Liver (tissue), 9 donors: Measurements from ENCODE around the gene SNRPA1. TPM values are rescaled to one million over a fixed set of nuclear protein-coding genes. Genes with fewer than 3 reads are reported as not detected.

ENCODE experiments used
- DNase-seq: peaks from one replicate; pipeline ENCODE4 v3.0.0-alpha.2; 2017; ENCODE audit warnings: low spot score
- H3K27ac ChIP-seq, 2 donors: one replicate each; pipeline ENCODE4 v1.7.0; 2013; ENCODE audit warnings: inconsistent platforms in 2 of 2, low read length in 2 of 2, control low read depth in 1 of 2, low read depth in 1 of 2, mild to moderate bottlenecking in 1 of 2
- H3K27me3 ChIP-seq, 4 donors: one replicate each; pipeline versions ENCODE4 v1.6.1 to v1.7.0; 2013; ENCODE audit warnings: low read length in 3 of 4, inconsistent platforms in 1 of 4, mild to moderate bottlenecking in 1 of 4, moderate library complexity in 1 of 4; ENCODE audit not compliant: control insufficient read depth in 4 of 4, insufficient read depth in 4 of 4
- H3K36me3 ChIP-seq, 4 donors: one replicate each; pipeline versions ENCODE4 v1.6.1 to v1.7.0; 2013; ENCODE audit warnings: low read length in 3 of 4, mild to moderate bottlenecking in 3 of 4, low read depth in 1 of 4, moderate library complexity in 1 of 4; ENCODE audit not compliant: control insufficient read depth in 4 of 4, insufficient read depth in 3 of 4
- H3K4me1 ChIP-seq, 4 donors: one replicate each; pipeline versions ENCODE4 v1.6.1 to v1.7.0; 2013; ENCODE audit warnings: low read length in 3 of 4, mild to moderate bottlenecking in 3 of 4, moderate library complexity in 1 of 4; ENCODE audit not compliant: control insufficient read depth in 4 of 4, insufficient read depth in 4 of 4
- H3K4me3 ChIP-seq, 3 donors: one replicate each; pipeline versions ENCODE4 v1.6.1 to v1.7.0; 2013; ENCODE audit warnings: low read length in 3 of 3, control low read depth in 1 of 3, low read depth in 1 of 3, mild to moderate bottlenecking in 1 of 3
- H3K9ac ChIP-seq, 2 donors: one replicate each; pipeline ENCODE4 v1.7.0; 2013; ENCODE audit warnings: low read length in 2 of 2, mild to moderate bottlenecking in 2 of 2, moderate library complexity in 2 of 2, control low read depth in 1 of 2, low read depth in 1 of 2
- H3K9me3 ChIP-seq, 4 donors: one replicate each; pipeline versions ENCODE4 v1.6.1 to v1.7.0; 2013; ENCODE audit warnings: low read length in 3 of 4; ENCODE audit not compliant: control insufficient read depth in 4 of 4
- EGR1 ChIP-seq, 2 donors: IDR thresholded peaks; 2 replicates each; pipeline ENCODE4 v1.6.1; 2016 to 2018; ENCODE audit warnings: antibody characterized with exemption in 2 of 2, low read depth in 2 of 2
- FOXA1 ChIP-seq: IDR thresholded peaks from 2 replicates; pipeline ENCODE4 v1.6.1; 2016; ENCODE audit warnings: antibody characterized with exemption
- FOXA2 ChIP-seq: IDR thresholded peaks from 2 replicates; pipeline ENCODE4 v1.6.1; 2016; ENCODE audit warnings: antibody characterized with exemption
- GABPA ChIP-seq, 2 donors: IDR thresholded peaks in 1 of 2; conservative IDR thresholded peaks in 1 of 2; 2 replicates each; pipeline ENCODE4 v1.6.1; 2016; ENCODE audit warnings: antibody characterized with exemption in 2 of 2, mild to moderate bottlenecking in 1 of 2, moderate library complexity in 1 of 2
- HNF4A ChIP-seq, 2 donors: conservative IDR thresholded peaks; 2 replicates each; pipeline ENCODE4 v1.6.1; 2016; ENCODE audit warnings: antibody characterized with exemption in 2 of 2, mild to moderate bottlenecking in 2 of 2
- HNF4G ChIP-seq: IDR thresholded peaks from 2 replicates; pipeline ENCODE4 v1.6.1; 2016; ENCODE audit warnings: antibody characterized with exemption
- JUND ChIP-seq, 2 donors: IDR thresholded peaks; 2 replicates each; pipeline ENCODE4 v1.6.1; 2016; ENCODE audit warnings: antibody characterized with exemption in 2 of 2
- NR2F2 ChIP-seq: IDR thresholded peaks from 2 replicates; pipeline ENCODE4 v1.6.1; 2016; ENCODE audit warnings: antibody characterized with exemption
- RAD21 ChIP-seq, 2 donors: IDR thresholded peaks; 2 replicates each; pipeline ENCODE4 v1.6.1; 2016; ENCODE audit warnings: antibody characterized with exemption in 2 of 2, mild to moderate bottlenecking in 2 of 2
- RXRA ChIP-seq, 2 donors: IDR thresholded peaks; 2 replicates each; pipeline ENCODE4 v1.6.1; 2017 to 2018; ENCODE audit warnings: antibody characterized with exemption in 2 of 2, mild to moderate bottlenecking in 1 of 2
- SP1 ChIP-seq: IDR thresholded peaks from 2 replicates; pipeline ENCODE4 v1.6.1; 2018; ENCODE audit warnings: antibody characterized with exemption, mild to moderate bottlenecking
- TAF1 ChIP-seq: conservative IDR thresholded peaks from 2 replicates; pipeline ENCODE4 v1.6.1; 2016; ENCODE audit warnings: antibody characterized with exemption, mild to moderate bottlenecking
- YY1 ChIP-seq: IDR thresholded peaks from 2 replicates; pipeline ENCODE4 v1.6.1; 2016; ENCODE audit warnings: antibody characterized with exemption, mild to moderate bottlenecking
- WGBS: extraction: QIAGEN DNeasy Blood & Tissue Kit; methylation state at CpG from one replicate; pipeline ENCODE4 v1.1.7; 2013; 5-methylcytosine and 5-hydroxymethylcytosine counted together
- polyA plus RNA-seq, 2 donors: library from polyadenylated mRNA; stranded (reverse) in 1 of 2; unstranded in 1 of 2; fragments of 200-250 nt in 1 of 2; fragments of >200 nt in 1 of 2; fragmentation: Nextera tagmentation in 1 of 2; extraction: Ambion mirVana in 1 of 2; gene quantifications; one replicate each; pipeline versions ENCODE4 v1.2.1 to v1.2.3, GENCODE V29; 2013 to 2015
- total RNA-seq, 2 donors: library from RNA; depleted of rRNA; stranded (reverse); fragments of >200 nt; gene quantifications; one replicate each; pipeline ENCODE4 v1.2.3, GENCODE V29; 2014
- TF ChIP-seq, protein P1 (sequence below): IDR thresholded peaks from 2 replicates; pipeline ENCODE4 v1.6.1; 2016; ENCODE audit warnings: antibody characterized with exemption, mild to moderate bottlenecking
- TF ChIP-seq, protein P2 (sequence below): fragments of 150-350 bp; IDR thresholded peaks from 2 replicates; pipeline ENCODE4 v1.5.1; 2017; ENCODE audit warnings: improper control_type of control experiment, low read depth, low read length; ENCODE audit not compliant: missing input control
- TF ChIP-seq, protein P3 (sequence below): IDR thresholded peaks from 2 replicates; pipeline ENCODE4 v1.6.1; 2016; ENCODE audit warnings: antibody characterized with exemption
- TF ChIP-seq, protein P4 (sequence below): IDR thresholded peaks from 2 replicates; pipeline ENCODE4 v1.6.1; 2016; ENCODE audit warnings: antibody characterized with exemption
- TF ChIP-seq, protein P5 (sequence below): IDR thresholded peaks from 2 replicates; pipeline ENCODE4 v1.6.1; 2016; ENCODE audit warnings: antibody characterized with exemption
- donor health status: healthy.
- donor health status: healthy.
- donor health status: healthy.
- donor health status: healthy.
- donor health status: healthy.

The SNRPA1 gene
- total and polyA plus RNA-seq, 4 donors, result 12.7 to 31.7 (median 18.0) TPM

DNA sequence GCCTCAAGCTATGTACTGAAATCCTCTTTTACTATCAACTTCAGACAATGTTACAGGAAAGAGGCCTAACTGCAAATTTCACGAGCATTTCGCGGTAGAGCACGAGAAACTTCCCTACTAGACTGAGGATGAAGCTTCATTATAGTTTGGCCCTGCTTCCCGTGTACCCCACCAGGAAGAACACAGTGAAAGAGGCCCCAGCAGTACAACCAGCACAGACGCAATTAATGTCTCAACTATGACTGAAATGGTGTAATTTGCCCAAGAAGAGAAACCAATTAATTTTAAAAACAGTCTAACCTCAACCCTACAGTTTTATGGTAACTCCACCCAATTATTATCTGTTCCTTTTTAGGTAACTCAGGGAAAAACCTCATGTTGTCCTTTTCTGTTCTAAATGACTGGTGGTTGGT is 55.3 kb downstream of the SNRPA1 start:
- peak overlapping the region; percentile 37 for H3K27ac ChIP-seq
- TF ChIP-seq FOXA2 (no peak), NR2F2 (no peak), SP1 (no peak), RXRA (IDR thresholded peaks at IDR 0.05) (no peak), YY1 (no peak), RAD21 (IDR thresholded peaks at IDR 0.05) (no peak), TAF1 (no peak), FOXA1 (no peak), HNF4G (no peak), HNF4A (conservative IDR thresholded peaks at IDR 0.05) (no peak), EGR1 (IDR thresholded peaks at IDR 0.05; ENCODE audit: low read depth in 2 of 2) (no peak), GABPA (IDR thresholded peaks at IDR 0.05 in 1 of 2, conservative IDR thresholded peaks at IDR 0.05 in 1 of 2) (no peak), JUND (IDR thresholded peaks at IDR 0.05) (no peak)
- TF ChIP-seq, protein P1, sequence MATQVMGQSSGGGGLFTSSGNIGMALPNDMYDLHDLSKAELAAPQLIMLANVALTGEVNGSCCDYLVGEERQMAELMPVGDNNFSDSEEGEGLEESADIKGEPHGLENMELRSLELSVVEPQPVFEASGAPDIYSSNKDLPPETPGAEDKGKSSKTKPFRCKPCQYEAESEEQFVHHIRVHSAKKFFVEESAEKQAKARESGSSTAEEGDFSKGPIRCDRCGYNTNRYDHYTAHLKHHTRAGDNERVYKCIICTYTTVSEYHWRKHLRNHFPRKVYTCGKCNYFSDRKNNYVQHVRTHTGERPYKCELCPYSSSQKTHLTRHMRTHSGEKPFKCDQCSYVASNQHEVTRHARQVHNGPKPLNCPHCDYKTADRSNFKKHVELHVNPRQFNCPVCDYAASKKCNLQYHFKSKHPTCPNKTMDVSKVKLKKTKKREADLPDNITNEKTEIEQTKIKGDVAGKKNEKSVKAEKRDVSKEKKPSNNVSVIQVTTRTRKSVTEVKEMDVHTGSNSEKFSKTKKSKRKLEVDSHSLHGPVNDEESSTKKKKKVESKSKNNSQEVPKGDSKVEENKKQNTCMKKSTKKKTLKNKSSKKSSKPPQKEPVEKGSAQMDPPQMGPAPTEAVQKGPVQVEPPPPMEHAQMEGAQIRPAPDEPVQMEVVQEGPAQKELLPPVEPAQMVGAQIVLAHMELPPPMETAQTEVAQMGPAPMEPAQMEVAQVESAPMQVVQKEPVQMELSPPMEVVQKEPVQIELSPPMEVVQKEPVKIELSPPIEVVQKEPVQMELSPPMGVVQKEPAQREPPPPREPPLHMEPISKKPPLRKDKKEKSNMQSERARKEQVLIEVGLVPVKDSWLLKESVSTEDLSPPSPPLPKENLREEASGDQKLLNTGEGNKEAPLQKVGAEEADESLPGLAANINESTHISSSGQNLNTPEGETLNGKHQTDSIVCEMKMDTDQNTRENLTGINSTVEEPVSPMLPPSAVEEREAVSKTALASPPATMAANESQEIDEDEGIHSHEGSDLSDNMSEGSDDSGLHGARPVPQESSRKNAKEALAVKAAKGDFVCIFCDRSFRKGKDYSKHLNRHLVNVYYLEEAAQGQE, result no peak
- TF ChIP-seq, protein P2, sequence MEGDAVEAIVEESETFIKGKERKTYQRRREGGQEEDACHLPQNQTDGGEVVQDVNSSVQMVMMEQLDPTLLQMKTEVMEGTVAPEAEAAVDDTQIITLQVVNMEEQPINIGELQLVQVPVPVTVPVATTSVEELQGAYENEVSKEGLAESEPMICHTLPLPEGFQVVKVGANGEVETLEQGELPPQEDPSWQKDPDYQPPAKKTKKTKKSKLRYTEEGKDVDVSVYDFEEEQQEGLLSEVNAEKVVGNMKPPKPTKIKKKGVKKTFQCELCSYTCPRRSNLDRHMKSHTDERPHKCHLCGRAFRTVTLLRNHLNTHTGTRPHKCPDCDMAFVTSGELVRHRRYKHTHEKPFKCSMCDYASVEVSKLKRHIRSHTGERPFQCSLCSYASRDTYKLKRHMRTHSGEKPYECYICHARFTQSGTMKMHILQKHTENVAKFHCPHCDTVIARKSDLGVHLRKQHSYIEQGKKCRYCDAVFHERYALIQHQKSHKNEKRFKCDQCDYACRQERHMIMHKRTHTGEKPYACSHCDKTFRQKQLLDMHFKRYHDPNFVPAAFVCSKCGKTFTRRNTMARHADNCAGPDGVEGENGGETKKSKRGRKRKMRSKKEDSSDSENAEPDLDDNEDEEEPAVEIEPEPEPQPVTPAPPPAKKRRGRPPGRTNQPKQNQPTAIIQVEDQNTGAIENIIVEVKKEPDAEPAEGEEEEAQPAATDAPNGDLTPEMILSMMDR, result no peak
- TF ChIP-seq, protein P3, sequence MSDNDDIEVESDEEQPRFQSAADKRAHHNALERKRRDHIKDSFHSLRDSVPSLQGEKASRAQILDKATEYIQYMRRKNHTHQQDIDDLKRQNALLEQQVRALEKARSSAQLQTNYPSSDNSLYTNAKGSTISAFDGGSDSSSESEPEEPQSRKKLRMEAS, result no peak
- TF ChIP-seq, protein P4, sequence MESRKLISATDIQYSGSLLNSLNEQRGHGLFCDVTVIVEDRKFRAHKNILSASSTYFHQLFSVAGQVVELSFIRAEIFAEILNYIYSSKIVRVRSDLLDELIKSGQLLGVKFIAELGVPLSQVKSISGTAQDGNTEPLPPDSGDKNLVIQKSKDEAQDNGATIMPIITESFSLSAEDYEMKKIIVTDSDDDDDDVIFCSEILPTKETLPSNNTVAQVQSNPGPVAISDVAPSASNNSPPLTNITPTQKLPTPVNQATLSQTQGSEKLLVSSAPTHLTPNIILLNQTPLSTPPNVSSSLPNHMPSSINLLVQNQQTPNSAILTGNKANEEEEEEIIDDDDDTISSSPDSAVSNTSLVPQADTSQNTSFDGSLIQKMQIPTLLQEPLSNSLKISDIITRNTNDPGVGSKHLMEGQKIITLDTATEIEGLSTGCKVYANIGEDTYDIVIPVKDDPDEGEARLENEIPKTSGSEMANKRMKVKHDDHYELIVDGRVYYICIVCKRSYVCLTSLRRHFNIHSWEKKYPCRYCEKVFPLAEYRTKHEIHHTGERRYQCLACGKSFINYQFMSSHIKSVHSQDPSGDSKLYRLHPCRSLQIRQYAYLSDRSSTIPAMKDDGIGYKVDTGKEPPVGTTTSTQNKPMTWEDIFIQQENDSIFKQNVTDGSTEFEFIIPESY, result no peak
- TF ChIP-seq, protein P5, sequence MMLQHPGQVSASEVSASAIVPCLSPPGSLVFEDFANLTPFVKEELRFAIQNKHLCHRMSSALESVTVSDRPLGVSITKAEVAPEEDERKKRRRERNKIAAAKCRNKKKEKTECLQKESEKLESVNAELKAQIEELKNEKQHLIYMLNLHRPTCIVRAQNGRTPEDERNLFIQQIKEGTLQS, result no peak
- H3K27me3 ChIP-seq, result no peaks in the 10 kb centered on the region
- 62% methylated on average over 6 of the region's 6 CpGs for WGBS
- no peaks in the 10 kb centered on the region for H3K36me3 ChIP-seq
- DNase-seq, result no peak
- no peaks in the 10 kb centered on the region for H3K9me3 ChIP-seq
- no peak overlapping the region for H3K9ac ChIP-seq
- H3K4me3 ChIP-seq, result no peak overlapping the region
- H3K4me1 ChIP-seq, result peaks cover 0 to 6% (median 2%) of the 10 kb centered on the region in 4 donors
